Measurements from ENCODE around the gene EPHA1. TPM values are rescaled to one million over a fixed set of nuclear protein-coding genes. Genes with fewer than 3 reads are reported as not detected.
"Not testable (repeated sequence)": the region's sequence is repeated elsewhere in the genome, so short reads cannot be mapped to it uniquely, and the experiment has no call there.

Gene EPHA1
- total RNA-seq, 1 donor from 2014 or later: not detected

DNA sequence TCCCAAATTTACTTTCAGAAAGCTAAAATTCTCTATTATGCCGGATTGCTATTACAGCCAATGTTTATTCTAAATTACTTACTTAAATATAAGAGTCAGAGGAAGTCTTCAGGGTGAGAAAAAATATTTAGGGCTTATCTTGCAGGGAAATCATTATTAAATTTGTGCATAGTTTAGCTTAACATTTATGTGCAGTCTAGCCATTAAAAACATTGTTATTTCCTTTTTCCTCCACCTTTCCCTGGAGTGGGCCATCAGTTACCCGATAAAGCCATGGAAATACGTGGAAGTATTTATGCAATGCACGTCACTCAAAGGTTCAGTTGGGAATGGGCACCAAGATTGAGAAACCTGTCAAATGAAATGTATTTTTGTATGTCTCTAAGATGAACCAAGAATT, 25.1 kb upstream of the EPHA1 start:
- DNase-seq (ENCODE audit: extremely low read depth, low read depth, low spot score): no peak

DNA sequence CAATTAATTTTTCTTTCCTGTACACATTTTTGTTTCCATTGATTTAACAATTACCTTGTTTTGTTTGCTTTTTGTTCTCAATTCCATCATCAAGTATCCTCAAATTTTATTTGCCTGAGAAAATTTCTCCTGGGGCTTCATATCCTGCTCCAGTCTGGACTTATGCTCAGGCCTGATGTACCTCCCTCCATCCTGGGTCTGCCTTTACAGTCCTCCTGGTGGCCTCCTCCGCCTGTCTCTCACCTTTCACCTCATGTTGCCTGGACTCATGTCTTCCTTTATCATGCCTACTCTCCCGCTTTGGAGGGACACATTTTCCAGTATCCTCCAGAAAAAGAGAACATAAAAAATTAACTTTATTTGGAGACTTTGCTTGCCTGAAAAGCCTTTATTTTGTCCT, 22.5 kb upstream of the EPHA1 start:
- no peak for DNase-seq (ENCODE audit: extremely low read depth, low read depth, low spot score)

DNA sequence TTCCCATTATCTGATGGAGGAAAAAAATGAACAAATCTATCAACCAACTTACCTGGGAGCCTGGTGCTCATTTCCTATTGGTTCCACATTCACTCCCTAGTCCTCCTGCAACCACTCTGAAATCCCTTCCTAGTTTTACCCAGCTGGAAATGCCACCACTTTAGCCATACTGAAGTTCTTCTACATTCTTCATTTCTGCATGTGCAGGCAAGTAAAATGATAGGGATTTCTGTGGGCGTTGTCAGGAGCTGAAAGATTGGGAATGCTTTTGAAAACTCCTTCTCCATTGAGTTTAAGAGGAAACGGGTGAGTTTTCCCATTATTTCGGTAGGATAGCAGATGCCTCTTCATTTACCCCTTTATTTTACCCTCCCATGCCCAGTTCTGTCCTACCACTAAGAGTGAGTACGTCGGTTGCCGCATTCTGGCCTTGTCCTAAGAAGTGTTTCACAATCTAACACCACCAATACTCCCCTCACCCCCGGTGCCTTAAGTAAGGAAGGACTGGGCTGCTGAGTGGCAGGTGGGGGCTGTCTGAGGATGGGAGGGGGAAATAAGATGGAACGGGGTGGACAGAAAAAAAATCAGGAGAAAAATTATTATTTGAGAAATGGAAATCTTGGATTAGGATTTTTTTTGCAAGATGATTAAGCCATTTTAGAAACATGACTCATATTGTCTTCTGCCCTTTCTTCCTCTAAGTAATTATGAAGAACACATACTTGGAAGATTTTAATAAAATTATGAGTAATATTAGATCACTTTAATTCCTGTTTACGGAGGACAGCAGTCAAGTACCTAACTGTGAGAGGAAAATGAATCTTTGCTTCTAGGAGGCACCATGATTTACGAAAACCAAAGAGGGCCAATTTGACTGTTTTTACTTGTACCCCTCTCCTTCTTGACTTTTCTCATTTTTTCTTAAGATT, 21.4 kb upstream of the EPHA1 start:
- no peak for DNase-seq (ENCODE audit: extremely low read depth, low read depth, low spot score)

DNA sequence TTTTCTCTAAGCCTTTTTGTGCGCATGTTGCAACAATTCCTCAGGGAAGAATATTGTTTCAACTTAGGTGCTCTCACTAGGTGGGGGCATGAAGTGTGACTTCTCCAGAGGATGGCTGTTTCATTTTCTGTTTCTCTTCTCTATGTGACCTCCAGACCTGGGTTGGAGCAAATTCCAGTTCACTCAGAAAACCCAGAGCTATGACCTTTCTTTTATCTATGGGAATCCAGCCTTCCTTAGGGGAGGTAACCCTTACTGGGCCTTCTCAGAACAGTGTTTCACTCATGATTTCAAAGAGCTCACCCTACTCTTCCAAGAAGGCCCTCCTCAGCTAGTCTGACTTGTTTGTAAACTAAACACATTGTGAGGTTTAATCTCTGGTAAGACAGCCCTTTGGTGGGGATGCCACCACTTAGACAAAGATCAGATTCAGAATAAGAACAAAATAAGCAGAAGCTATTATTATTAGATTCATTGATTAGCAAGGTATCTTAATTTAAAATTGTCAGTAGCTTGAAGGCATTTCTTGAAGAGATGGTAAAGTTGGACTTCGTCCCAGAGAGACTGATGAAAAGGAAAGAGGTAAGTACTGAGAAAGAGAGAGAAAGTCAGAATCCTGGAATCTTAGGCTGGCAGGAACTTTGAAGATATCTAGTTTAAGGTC, 18.0 kb upstream of the EPHA1 start:
- DNase-seq (ENCODE audit: extremely low read depth, low read depth, low spot score): no peak

DNA sequence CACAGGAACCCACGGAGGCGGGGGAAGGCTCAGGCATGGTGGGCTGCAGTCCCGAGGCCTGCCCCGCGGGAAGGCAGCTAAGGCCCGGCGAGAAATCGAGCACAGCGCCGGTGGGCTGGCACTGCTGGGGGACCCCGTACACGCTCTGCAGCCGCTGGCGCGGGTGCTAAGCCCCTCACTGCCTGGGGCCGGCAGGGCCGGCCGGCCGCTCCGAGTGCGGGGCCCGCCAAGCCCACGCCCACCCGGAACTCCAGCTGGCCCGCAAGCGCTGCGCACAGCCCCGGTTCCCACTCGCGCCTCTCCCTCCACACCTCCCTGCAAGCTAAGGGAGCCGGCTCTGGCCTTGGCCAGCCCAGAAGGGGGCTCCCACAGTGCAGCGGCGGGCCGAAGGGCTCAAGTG, 15.8 kb upstream of the EPHA1 start:
- DNase-seq (ENCODE audit: extremely low read depth, low read depth, low spot score): not testable (repeated sequence)

DNA sequence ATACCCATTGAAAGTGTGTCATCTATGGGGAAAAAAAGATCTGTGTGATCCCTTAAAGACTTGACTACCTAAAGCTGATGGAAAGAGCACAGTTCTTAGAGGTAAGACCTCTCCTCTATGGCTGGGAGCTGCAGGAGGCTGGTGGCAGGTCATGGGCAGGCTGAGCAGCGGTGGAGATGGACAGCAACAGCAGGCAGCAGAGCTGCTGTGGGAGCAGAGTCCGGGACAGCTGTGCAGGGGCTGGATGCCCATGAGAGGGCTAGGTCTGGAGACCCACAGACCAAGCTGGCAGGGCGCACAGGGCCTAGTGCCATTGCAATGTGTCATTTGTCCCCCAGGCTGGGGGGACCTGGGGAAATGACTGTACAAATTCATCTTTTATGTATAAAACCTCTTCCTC, 13.4 kb upstream of the EPHA1 start:
- no peak for DNase-seq (ENCODE audit: extremely low read depth, low read depth, low spot score)

DNA sequence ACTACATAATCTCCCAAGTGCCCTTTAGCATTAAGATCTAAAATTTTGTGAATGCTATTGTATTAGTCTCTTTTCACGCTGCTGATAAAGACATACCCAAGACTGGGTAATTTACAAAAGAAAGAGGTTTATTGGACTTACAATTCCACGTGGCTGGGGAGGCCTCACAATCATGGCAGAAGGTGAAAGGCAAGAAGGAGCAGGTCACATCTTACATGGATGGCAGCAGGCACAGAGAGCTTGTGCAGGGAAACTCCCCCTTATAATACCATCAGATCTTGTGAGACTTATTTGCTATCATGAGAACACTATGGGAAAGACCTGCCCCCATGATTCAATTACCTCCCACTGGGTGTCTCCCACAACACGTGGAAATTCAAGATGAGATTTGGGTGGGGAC, 12.0 kb upstream of the EPHA1 start:
- DNase-seq (ENCODE audit: extremely low read depth, low read depth, low spot score): not testable (repeated sequence)

DNA sequence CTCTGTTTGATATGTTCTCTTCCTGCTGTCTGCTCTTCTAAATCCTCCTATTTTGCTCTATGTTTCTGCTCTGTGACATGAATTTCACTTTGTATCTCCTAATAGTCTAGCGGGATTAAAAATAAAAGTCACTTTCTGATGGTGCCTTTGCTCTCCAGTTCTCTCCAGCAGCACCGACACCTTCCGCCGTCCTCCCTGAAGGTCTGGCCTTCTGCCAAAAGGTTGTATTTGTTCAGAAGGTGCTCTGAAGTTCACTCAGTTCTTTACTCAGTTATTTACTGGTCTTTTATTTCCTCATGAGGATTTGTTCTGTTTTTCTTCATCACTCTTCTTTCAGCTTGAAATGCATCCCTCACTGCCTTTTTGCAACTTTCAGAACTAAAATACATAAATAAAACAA, 11.2 kb upstream of the EPHA1 start:
- no peak for DNase-seq (ENCODE audit: extremely low read depth, low read depth, low spot score)

DNA sequence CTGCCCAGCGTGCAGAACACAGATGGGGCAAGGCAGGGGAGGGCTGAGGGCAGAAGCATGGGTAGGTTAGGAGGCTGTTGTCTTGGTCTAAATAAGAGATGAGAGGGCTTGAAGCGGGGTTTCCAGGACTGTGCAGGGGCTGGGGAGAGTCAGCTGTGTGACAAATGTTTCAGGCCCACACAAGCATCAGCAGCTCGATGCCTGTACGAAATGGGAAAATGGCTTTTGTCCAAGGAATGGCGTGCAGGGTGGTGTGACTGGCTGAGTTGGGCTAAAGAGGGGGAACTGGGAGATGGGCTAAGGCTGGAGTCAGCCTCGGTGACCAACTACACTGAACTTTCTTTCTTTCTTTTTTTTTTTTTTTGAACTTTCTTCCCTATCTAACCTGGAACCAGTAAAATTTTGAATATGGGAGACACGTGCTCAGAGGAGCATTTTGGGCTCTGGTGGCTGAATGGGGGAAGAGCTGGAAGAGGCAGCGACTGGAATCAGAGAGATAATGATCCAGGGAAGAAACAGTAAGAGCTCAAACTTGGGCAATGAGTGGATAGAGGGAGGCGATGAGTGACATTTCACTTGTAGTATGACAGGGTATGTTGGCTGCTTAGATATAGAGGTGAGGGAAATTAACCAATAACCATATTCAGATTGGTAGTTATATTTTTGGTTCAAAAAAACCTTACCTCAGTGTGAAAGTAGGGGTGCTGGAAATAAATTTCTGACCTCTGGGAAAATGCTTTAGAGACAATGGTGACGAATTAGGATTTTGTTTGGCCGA, 10.2 kb upstream of the EPHA1 start:
- no peak for DNase-seq (ENCODE audit: extremely low read depth, low read depth, low spot score)

DNA sequence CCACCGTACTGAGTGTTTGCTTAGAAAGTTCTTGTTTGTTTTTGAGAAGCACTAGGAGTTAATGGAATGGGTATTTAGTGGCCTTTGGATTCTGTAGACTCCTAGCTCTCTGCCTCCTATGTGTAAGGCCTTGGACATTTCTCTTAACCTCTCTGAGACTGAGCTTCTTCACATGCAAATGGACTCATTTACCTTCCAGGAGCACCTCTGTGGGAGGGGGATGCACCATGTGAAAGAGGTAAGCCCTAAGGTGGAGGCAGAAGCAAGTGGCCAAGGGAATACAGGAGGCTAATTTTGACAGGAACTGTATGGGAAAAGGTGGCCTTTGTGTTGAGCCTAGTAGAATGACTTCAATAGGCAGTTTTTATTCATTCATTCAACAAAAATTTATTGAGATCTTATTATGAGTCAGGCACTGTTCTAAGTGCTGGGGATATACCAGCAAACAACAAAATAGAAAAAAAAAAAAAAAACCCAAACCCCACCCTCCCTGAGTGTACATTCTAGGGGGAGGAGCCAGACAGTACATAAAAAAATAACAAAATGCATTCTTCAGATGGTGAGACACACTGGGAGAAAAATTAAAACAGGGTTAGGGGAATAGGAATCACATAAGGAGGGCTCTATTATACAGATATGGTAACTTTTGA, 9.2 kb upstream of the EPHA1 start:
- DNase-seq (ENCODE audit: extremely low read depth, low read depth, low spot score): no peak

DNA sequence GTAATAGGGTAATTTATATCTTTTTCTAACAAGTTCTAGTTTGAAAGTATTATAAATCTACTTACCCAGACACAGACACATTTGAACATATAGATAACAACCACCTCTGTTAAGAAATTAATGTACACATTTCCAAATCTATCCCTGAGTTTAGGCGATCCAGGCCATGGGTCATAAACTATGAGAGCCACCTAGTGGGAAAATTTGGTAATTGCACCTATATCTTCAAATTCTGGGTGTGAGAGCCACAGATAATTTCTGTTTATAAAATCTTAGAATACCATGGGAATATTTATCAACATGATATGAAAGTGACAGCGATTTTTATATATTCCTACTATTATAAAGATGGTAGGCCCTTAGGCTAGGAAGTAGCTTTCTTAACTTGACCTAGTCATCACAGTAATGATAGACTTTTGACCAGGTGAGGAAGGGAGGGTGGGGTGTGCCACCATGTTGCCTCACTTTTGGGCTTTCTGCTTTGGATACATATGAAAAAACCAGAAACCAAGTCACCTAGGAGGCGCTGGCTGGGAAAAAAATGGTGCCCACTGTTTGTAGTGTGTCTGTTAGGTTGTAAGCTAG, 8.0 kb upstream of the EPHA1 start:
- DNase-seq (ENCODE audit: extremely low read depth, low read depth, low spot score): no peak

DNA sequence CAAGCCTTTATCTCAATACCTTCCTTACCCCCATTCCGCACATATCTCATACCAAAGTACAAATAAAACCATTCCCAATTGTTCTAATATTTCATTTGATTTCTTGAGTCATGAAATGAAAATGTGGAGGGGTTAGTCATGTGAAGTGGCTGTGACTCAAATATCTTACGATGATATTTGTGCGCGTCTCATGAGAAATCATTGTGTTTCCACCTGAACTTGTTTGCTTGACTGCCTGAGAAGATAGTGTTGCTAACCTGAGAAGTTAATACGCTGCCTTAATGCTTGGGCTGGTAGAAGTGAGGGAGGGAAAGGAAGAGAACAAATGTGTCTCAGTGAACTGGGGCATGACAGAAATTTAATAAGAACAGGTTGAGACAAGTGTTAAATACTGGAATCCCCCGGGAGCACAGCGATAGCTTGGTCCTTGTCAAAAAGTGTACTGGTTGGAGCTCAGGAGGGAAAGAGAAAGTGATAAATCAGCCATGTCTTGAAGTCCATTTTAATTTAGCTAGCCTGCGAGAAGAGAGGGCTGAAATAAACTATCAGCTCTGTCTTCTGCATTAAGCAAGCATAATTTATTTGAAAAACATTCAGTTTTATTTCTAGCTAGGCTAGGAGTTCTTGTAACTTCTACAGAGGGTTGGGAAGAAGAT, 7.2 kb upstream of the EPHA1 start:
- DNase-seq (ENCODE audit: extremely low read depth, low read depth, low spot score): no peak

DNA sequence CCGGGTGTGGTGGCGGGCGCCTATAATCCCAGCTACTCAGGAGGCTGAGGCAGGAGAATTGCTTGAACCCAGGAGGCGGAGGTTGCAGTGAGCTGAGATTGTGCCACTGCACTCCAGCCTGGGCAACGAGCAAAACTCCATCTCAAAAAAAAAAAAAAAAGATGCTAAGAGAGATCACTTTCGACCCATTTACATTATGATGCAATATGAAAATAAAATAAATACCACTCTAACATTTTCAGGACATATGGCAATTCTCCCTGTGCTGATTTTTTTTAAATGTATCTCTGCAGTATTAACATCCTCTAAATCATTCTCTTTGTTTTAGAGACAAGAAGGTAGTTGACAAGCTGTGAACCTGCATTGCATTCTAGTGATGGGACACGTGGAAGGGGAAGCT, 6.6 kb upstream of the EPHA1 start:
- DNase-seq (ENCODE audit: extremely low read depth, low read depth, low spot score): not testable (repeated sequence)

DNA sequence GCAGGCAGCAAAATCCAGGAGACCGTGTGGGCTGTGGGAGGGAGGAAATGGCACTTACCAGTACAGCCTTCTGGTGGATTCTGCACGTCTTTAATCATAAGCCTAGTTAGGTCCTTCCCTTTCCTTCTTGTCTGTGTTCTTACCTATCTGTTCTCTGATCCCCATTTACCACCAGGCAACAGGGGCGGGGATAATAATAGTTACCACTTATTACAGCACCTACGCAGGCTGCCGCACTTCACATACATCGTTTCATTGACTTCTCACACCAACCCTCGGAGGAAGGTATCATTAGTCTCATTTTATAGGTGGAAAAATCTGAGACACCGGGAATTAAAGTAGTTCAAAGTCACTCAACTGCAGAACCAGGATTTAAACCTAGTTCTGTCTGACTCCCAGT, 4.5 kb upstream of the EPHA1 start:
- DNase-seq (ENCODE audit: extremely low read depth, low read depth, low spot score): no peak

DNA sequence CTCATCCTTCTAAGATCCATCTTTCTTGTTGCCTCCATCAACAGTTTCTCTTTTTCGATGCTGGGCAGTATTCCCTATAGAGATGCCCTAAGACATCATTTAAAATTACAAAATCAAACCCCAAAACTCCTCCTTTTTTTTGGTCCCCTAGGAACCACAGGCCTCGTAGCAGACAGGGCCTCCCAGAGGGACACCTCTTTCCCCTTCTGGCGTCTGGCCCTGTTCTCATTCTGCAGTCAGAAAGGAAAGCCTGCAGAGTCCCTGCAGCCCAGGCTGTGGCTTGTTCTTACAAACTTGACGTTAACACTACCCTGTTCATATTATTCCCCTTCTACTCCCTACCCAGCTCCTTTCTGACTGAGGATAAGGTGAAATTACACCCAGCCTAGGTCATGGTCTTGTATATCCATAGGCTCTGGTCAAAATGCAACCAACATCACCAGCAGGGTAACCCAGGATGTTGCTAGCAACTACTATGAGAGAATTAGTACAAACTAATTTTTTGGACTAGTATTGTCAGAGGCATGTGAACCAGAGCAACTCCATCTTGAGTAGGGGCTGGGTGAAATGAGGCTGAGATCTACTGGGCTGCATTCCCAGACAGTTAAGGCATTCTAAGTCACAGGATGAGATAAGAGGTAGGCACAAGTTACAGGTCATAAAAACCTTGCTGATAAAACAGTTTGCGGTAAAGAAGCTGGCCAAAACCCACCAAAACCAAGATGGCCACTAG, 3.5 kb upstream of the EPHA1 start:
- no peak for DNase-seq (ENCODE audit: extremely low read depth, low read depth, low spot score)

DNA sequence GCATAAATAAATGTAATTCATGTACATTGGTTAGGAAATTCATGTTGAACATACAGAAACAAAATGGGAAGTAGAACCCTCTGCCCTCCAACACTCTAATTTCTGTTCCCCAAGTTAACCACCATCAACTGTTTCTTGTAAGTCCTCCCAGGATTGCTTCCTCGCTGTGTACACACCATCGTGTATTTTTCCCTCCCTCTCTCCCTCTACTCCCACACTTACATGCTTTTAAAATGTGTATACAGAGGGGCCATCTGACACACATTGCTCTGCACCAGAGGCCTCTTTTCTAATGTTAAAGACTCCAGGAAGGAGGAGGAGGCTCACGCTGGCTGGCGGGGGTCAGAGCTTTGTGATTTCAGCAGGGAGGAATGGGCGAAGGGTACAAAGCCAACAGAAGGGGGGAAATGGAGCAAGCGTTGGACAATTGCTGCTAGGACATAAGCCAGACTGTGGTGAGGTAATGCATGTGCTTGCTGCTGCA, 1.9 kb upstream of the EPHA1 start:
- no peak for DNase-seq (ENCODE audit: extremely low read depth, low read depth, low spot score)

DNA sequence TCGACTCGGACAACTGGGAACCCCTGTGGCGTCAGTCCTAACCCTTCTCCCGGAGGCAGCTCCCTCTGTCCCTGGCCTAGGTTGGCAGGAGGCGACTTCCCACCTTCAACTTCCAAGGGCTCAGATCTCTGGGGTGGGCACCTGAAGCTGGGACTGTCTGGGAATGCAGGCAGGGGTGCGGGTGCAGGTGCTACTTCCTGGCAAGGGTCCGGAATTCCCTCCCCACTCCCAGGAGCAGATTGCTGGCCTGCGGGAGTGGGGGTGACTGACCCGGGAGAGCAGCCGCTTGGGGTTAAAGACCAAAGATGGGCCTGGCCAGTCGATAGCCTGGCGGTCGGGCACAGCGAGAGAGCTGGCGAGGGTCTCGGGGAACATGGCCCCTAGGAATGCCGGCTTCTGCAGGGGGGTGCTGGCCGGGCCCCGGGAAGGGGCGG, 387 bp downstream of the EPHA1 start:
- DNase-seq (ENCODE audit: extremely low read depth, low read depth, low spot score): no peak

DNA sequence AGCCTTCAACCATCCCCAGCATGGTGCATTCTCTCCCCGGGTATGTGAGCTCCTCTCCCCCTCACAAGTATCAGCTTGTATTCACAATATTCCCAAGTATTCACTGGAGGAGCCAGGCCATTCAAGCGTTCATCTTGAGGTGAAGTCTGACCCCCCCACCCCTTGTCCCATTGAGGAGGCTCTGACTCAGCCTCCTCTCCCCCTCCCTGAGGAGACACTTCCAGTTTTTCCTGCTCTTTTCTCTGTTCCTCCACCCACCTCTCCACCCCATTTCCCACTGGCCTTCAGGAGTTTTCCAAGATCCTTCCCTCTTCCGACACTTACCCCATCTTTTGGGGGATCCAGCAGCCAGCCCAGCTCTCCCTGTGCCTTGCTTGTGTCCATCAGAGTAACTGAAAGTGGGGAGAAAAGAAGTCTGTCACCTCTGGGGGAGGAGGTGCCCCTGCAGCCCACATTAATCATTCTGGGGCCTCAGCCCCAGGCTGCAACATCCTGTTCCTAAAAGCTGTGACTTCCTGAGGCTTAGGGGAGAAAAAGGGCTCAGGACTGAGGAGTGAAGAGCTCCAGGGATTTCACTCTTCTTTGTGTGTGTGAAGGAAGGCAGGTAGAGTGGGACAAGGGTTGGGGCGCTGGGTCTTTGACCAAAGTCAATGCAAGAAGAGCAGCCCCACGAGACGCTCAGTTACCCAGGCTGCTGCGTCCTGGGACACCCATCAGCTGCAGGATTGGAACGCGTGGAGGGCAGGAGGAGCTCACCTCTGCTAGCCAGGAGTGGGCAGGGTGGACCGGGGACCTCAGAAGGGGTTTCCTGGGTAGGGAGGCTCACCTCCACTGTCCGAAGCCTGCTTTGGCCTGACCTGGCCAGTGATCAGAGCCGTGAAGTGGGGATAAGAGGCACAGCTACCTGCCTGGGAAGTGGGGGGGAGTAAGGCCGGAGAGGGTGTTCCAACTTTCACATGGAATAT, 1.1 kb downstream of the EPHA1 start:
- DNase-seq (ENCODE audit: extremely low read depth, low read depth, low spot score): no peak

All from glomerular endothelial cell (primary cell).